Thoracic aorta (tissue), 2 donors: Measurements from ENCODE around the gene CDC20B. TPM values are rescaled to one million over a fixed set of nuclear protein-coding genes. Genes with fewer than 3 reads are reported as not detected.

ENCODE experiments used
- ATAC-seq: fragments of 150-250 bp; one replicate; pipeline ENCODE4 v1.8.0; 2017; ENCODE audit warnings: low read depth; ENCODE audit not compliant: insufficient number of reproducible peaks, low FRiP score
- DNase-seq: peaks from one replicate; pipeline ENCODE4 v3.0.0-alpha.2; 2020; ENCODE audit warnings: low spot score
- H3K27ac ChIP-seq, 2 donors: fragments of 200-600 bp; sonication (generic); 1 replicate in 1 of 2; 2 replicates in 1 of 2; pipeline ENCODE4 v1.5.1; 2016; ENCODE audit warnings: mild to moderate bottlenecking in 2 of 2, moderate library complexity in 2 of 2
- H3K27me3 ChIP-seq: fragments of 200-600 bp; sonication (generic); replicated peaks from 2 replicates; pipeline ENCODE4 v1.6.0; 2016; ENCODE audit warnings: mild to moderate bottlenecking; ENCODE audit not compliant: insufficient read depth
- H3K36me3 ChIP-seq: fragments of 200-600 bp; sonication (generic); one replicate; pipeline ENCODE4 v1.5.1; 2016
- H3K4me1 ChIP-seq, 2 donors: fragments of 200-600 bp; sonication (generic); 1 replicate in 1 of 2; 2 replicates in 1 of 2; pipeline versions ENCODE4 v1.5.1 to v1.6.0; 2016; ENCODE audit warnings: low read depth in 2 of 2, mild to moderate bottlenecking in 1 of 2; ENCODE audit not compliant: control insufficient read depth in 1 of 2
- H3K4me3 ChIP-seq: fragments of 200-600 bp; sonication (generic); 2 replicates; pipeline ENCODE4 v1.5.1; 2016; ENCODE audit warnings: mild to moderate bottlenecking
- H3K9me3 ChIP-seq: fragments of 200-600 bp; sonication (generic); 2 replicates; pipeline ENCODE4 v1.5.1; 2016
- total RNA-seq, 2 donors: library from RNA; depleted of rRNA; stranded (reverse); fragments of >200 nt; gene quantifications; one replicate each; pipeline versions ENCODE4 v1.1.0 to v1.2.3, GENCODE V29; 2016
- TF ChIP-seq, protein P1 (sequence below): fragments of 200-600 bp; sonication (generic); IDR thresholded peaks from one replicate; pipeline ENCODE4 v1.5.1; 2019; ENCODE audit warnings: antibody characterized with exemption

CDC20B gene
- total RNA-seq, 2 donors from 2014 or later: not detected

DNA sequence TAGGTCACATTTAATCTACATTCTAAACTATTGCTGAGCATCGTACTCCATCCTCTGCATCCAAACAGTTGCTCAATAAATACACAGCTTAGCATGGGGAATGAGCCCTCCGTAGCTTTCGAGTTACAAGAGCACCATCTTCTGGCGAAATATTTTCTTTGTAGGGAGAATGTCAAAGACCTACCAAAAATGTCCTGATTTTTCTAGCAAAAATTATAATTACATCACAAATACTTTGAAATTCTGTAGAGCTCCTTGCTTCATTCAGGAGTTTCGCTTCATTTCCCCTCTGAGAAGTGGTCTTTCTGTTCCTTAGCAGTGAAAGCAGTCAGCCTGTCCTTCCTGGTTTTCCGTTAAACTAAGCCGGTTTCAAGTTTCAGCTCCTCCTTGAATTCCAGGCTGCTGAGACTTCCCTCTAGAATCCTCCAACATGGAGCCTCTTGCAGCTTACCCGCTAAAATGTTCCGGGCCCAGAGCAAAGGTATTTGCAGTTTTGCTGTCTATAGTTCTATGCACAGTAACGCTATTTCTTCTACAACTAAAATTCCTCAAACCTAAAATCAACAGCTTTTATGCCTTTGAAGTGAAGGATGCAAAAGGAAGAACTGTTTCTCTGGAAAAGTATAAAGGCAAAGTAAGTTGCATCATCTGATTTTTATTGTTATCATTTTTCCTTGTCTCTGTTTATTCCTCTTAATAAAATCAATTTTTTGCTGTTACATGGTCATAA is 13.0 kb downstream of the CDC20B start, which contains the start of gene GPX8:
Gene GPX8 (plus strand): TSS at position 409 of the 730 bp plus-strand sequence. CDS start 22 bp downstream, at position 431.
- Histone ChIP-seq H3K4me3 (peak within 1 kb of the TSS; percentile 71), H3K27me3 (no peaks in the 10 kb centered on the region), H3K27ac (peak within 1 kb of the TSS; percentile 50 to 55), H3K36me3 (no peaks in the 10 kb centered on the region), H3K4me1 (peaks cover 2 to 7% of the 10 kb centered on the region in 2 donors), H3K9me3 (no peaks in the 10 kb centered on the region)
- TF ChIP-seq, protein P1, sequence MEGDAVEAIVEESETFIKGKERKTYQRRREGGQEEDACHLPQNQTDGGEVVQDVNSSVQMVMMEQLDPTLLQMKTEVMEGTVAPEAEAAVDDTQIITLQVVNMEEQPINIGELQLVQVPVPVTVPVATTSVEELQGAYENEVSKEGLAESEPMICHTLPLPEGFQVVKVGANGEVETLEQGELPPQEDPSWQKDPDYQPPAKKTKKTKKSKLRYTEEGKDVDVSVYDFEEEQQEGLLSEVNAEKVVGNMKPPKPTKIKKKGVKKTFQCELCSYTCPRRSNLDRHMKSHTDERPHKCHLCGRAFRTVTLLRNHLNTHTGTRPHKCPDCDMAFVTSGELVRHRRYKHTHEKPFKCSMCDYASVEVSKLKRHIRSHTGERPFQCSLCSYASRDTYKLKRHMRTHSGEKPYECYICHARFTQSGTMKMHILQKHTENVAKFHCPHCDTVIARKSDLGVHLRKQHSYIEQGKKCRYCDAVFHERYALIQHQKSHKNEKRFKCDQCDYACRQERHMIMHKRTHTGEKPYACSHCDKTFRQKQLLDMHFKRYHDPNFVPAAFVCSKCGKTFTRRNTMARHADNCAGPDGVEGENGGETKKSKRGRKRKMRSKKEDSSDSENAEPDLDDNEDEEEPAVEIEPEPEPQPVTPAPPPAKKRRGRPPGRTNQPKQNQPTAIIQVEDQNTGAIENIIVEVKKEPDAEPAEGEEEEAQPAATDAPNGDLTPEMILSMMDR: peak; percentile 52
- no peak for DNase-seq
- ATAC-seq: peak; percentile 64

- TF ChIP-seq, protein P1: no peak
- ATAC-seq (peak; percentile 51), DNase-seq (no peak)
- H3K36me3 ChIP-seq: no peaks in the 10 kb centered on the region
- no peaks in the 10 kb centered on the region for H3K27me3 ChIP-seq
- H3K4me3 ChIP-seq: peak overlapping the region; percentile 28
- H3K27ac ChIP-seq: peak overlapping the region in 1 of 2 donors; percentile 38
- H3K4me1 ChIP-seq: peaks cover 6 to 15% of the 10 kb centered on the region in 2 donors
- H3K9me3 ChIP-seq: no peaks in the 10 kb centered on the region
Observed at GRCh38 chr5:55154873-55155272, 18.1 kb downstream of the CDC20B start.

DNA sequence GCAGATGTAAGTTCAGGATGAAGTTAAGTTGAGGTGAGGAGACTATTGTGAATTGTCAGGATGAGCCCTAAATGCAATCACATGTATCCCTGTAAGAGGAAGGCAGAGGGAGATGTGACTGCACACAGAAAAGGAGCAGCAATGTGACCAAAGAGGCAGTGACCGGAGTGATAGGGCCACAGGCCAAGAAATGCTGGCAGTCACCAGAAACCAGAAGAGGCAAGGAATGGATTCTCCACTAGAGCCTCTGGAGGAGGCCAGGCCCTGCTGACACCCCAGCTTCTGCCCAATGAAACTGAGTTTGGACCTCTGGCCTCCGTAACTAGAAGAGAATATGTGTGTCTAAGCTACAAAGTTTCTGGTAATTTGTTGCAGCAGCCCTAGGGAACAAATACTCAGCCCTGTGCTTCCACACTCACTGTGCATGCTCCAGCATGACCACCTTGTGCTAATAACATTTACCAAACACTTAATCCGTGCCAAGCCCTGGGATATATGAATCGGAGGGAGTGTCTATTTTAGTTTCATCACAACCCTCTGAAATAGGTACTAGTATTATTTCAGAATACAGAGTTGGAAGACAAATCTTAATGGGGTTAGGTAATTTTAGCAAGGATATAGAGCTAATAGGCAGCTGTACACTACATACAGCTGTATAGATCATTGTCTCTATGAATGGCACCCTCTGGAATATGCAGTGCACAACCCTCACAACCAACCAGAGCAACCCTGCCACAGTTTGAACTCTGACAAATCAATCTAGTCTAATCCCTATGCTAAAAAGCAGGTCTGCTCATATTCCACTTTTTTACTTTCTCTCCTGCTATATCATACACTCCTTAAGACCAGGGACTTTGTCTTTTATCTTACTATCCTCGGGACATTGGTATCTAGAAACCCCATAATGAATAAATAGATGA is 20.8 kb downstream of the CDC20B start:
- Histone ChIP-seq H3K4me1 (peaks cover 6 to 15% of the 10 kb centered on the region in 2 donors), H3K36me3 (no peaks in the 10 kb centered on the region), H3K27me3 (no peaks in the 10 kb centered on the region), H3K27ac (no peak overlapping the region), H3K9me3 (no peaks in the 10 kb centered on the region), H3K4me3 (no peak overlapping the region)
- TF ChIP-seq, protein P1: no peak
- ATAC-seq (no peak), DNase-seq (no peak)

DNA sequence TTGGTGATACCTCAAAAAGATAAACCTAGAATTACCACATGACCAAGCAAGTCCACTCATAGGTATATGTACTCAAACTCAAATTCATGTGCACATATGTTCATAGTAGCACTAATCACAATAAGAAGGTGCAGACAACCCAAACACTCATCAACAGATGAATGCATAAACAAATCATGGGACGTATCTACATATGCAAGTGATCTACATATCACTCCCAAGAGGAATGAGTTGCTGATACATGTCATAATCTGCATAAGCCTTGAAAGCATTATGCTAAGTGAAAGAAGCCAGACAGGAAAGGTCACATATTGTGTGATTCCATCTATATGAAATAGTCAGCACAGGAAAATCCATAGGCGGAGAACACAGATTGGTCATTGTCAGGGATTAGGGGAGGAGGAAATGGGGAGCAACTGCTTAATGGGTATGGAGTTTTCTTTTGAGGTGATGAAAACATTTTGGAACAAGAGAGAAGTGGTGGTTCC is 23.6 kb downstream of the CDC20B start:
- no peaks in the 10 kb centered on the region for H3K36me3 ChIP-seq
- peaks cover under 1 to 8% of the 10 kb centered on the region in 2 donors for H3K4me1 ChIP-seq
- no peak overlapping the region for H3K27ac ChIP-seq
- TF ChIP-seq, protein P1: no peak
- H3K4me3 ChIP-seq: no peak overlapping the region
- ATAC-seq (no peak), DNase-seq (no peak)
- H3K9me3 ChIP-seq: no peaks in the 10 kb centered on the region
- H3K27me3 ChIP-seq: no peaks in the 10 kb centered on the region
